Smooth muscle cell (in vitro differentiated cells): ENCODE data around the gene GCK. TPM values are rescaled to one million over a fixed set of nuclear protein-coding genes. Genes with fewer than 3 reads are reported as not detected.

Experiments used
- DNase-seq: peaks from one replicate; lab custom pipeline; 2025; ENCODE audit not compliant: unreplicated experiment; lab: John Stamatoyannopoulos, UW
- H2AFZ ChIP-seq: fragments of 200-600 bp; sonication (generic); 2 replicates; pipeline ENCODE4 v1.6.0; 2016; ENCODE audit warnings: antibody characterized with exemption, low read depth, mild to moderate bottlenecking
- H3F3A ChIP-seq: fragments of 200-600 bp; sonication (generic); 2 replicates; pipeline ENCODE4 v1.6.0; 2017; ENCODE audit warnings: antibody characterized with exemption, low read depth
- H3K27ac ChIP-seq: fragments of 200-600 bp; sonication (generic); 2 replicates; pipeline ENCODE4 v1.5.1; 2016; ENCODE audit warnings: low read depth, mild to moderate bottlenecking
- H3K27me3 ChIP-seq: fragments of 200-600 bp; sonication (generic); 2 replicates; pipeline ENCODE4 v1.6.1; 2016; ENCODE audit warnings: low read depth, mild to moderate bottlenecking
- H3K36me3 ChIP-seq: fragments of 200-600 bp; sonication (generic); 2 replicates; pipeline ENCODE4 v1.5.1; 2016; ENCODE audit warnings: low read depth
- H3K4me1 ChIP-seq: fragments of 200-600 bp; sonication (generic); 2 replicates; pipeline ENCODE4 v1.5.1; 2016; ENCODE audit warnings: low read depth
- H3K4me2 ChIP-seq: fragments of 200-600 bp; sonication (generic); 2 replicates; pipeline ENCODE4 v1.6.0; 2016; ENCODE audit warnings: mild to moderate bottlenecking
- H3K4me3 ChIP-seq: fragments of 200-600 bp; sonication (generic); 2 replicates; pipeline ENCODE4 v1.5.1; 2016; ENCODE audit warnings: mild to moderate bottlenecking
- H3K79me2 ChIP-seq: fragments of 200-600 bp; sonication (generic); 2 replicates; pipeline ENCODE4 v1.6.0; 2016; ENCODE audit warnings: low read depth, mild to moderate bottlenecking
- H3K9ac ChIP-seq: fragments of 200-600 bp; sonication (generic); 2 replicates; pipeline ENCODE4 v1.6.0; 2016; ENCODE audit warnings: low read depth
- H3K9me3 ChIP-seq: fragments of 200-600 bp; sonication (generic); replicated peaks from 2 replicates; pipeline ENCODE4 v1.5.1; 2016; ENCODE audit warnings: low read depth
- H4K20me1 ChIP-seq: fragments of 200-600 bp; sonication (generic); 2 replicates; pipeline ENCODE4 v1.6.0; 2016; ENCODE audit warnings: low read depth
- WGBS: methylation state at CpG from one replicate; pipeline ENCODE4 v1.1.7; 2016; ENCODE audit warnings: low lambda C conversion rate; 5-methylcytosine and 5-hydroxymethylcytosine counted together
- polyA plus RNA-seq: library from polyadenylated mRNA; unstranded; fragments of >200 nt; fragmentation: Nextera tagmentation; extraction: Ambion mirVana; gene quantifications from 2 replicates; pipeline ENCODE4 v1.2.1, GENCODE V29; 2016
- total RNA-seq: library from RNA; depleted of rRNA; stranded (reverse); fragments of >200 nt; gene quantifications from 2 replicates; pipeline ENCODE4 v1.2.3, GENCODE V29; 2014
- TF ChIP-seq, protein P1 (sequence below): fragments of 200-600 bp; sonication (generic); IDR thresholded peaks from 2 replicates; pipeline ENCODE4 v1.5.1; 2017; ENCODE audit warnings: borderline replicate concordance, mild to moderate bottlenecking, antibody characterized with exemption; ENCODE audit not compliant: insufficient read depth, poor library complexity, severe bottlenecking

GCK gene
- total and polyA plus RNA-seq, 2 experiments from 2014 or later, result 1.6 to 5.5 TPM

DNA sequence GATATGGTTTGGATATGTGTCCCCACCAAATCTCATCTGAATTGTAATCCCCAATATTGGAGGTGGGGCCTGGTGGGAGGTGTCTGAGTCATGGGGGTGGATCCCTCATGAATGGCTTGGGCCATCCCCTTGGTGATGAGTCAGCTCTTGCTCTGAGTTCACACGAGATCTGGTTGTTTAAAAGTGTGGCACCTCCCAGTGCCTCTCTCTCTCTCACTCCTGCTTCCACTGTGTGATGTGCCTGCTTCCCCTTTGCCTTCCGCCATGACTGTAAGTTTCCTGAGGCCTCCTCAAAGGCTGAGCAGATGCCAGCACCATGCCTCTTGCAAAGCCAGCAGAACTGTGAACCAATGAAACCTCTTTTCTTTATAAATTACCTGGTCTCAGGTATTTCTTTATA is 4.8 kb upstream of the GCK start:
- Histone ChIP-seq H3K4me3 (no peak overlapping the region), H3K27me3 (no peaks in the 10 kb centered on the region), H2AFZ (no peak overlapping the region), H3K36me3 (no peaks in the 10 kb centered on the region), H3F3A (no peaks in the 10 kb centered on the region), H3K79me2 (no peaks in the 10 kb centered on the region), H3K9me3 (no peaks in the 10 kb centered on the region), H3K4me1 (no peaks in the 10 kb centered on the region), H3K27ac (no peak overlapping the region), H3K9ac (no peak overlapping the region), H3K4me2 (no peak overlapping the region), H4K20me1 (no peaks in the 10 kb centered on the region)
- WGBS, result 50% methylated on average over 2 of the region's 2 CpGs
- TF ChIP-seq, protein P1, sequence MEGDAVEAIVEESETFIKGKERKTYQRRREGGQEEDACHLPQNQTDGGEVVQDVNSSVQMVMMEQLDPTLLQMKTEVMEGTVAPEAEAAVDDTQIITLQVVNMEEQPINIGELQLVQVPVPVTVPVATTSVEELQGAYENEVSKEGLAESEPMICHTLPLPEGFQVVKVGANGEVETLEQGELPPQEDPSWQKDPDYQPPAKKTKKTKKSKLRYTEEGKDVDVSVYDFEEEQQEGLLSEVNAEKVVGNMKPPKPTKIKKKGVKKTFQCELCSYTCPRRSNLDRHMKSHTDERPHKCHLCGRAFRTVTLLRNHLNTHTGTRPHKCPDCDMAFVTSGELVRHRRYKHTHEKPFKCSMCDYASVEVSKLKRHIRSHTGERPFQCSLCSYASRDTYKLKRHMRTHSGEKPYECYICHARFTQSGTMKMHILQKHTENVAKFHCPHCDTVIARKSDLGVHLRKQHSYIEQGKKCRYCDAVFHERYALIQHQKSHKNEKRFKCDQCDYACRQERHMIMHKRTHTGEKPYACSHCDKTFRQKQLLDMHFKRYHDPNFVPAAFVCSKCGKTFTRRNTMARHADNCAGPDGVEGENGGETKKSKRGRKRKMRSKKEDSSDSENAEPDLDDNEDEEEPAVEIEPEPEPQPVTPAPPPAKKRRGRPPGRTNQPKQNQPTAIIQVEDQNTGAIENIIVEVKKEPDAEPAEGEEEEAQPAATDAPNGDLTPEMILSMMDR, result no peak
- DNase-seq, result no peak

DNA sequence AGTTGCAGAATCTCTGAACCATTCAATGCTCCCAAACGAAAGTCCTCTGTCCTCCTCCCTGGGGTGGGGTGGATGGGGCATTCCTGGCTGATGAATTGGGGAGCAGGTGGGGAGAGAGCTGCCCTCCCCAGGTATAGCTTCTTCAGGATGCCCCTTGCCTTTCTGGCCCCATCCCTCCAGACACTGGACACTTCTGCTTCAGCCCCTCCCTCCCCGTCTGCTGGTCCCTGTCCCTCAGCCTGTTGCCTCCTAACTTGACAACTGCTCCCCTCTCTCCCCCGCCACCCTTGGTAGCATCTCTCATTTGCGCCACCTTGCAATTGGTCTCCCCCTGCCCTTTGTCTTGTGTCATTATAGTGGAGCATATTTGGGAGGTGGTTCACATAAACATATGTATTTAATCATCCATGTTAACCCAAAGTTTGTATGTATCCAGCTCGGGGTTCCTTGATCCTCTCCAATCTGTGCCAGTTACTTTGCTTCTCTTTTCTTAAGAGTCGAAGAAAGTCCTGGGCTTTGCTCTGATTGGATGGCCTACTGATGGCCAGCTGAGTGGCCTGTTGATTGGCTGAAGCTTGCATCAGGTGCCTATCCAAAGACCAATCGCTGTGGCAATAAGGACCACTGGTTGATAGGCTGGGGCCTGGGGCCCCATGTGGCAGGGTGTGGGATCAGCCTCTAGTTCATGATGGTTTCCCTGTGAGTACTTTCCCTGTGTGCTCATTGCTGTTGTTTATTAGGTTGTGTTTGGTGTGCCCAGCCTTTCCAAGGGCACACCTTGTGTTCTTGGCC is 4.0 kb upstream of the GCK start:
- no peaks in the 10 kb centered on the region for H3K4me1 ChIP-seq
- no peaks in the 10 kb centered on the region for H3F3A ChIP-seq
- no peak overlapping the region for H2AFZ ChIP-seq
- DNase-seq, result no peak
- no peaks in the 10 kb centered on the region for H3K9me3 ChIP-seq
- no peak overlapping the region for H3K4me3 ChIP-seq
- no peak overlapping the region for H3K27ac ChIP-seq
- H3K79me2 ChIP-seq, result no peaks in the 10 kb centered on the region
- TF ChIP-seq, protein P1, result no peak
- H4K20me1 ChIP-seq, result no peaks in the 10 kb centered on the region
- no peaks in the 10 kb centered on the region for H3K36me3 ChIP-seq
- H3K9ac ChIP-seq, result no peak overlapping the region
- no peak overlapping the region for H3K4me2 ChIP-seq
- 86% methylated on average over 7 of the region's 7 CpGs for whole genome bisulfite sequencing
- H3K27me3 ChIP-seq, result no peaks in the 10 kb centered on the region

DNA sequence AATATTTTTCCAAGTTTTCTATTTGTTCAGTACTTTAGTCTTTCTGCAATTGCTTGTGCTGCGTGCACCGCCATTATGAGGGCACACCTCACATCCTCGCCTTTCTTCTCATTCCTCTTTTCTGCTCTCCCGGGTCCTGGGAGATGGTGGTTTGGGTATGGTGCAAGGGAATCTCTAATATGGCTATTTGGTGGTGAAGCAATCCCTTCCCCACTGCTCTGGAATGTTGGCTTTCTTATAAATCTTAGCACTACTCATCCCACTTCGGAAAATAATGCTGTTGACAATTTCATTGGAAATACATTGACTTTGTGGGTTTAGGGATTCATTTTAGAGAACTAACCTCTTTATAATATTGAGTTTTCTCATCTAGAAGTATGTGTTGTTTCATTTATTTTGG is 1.9 kb upstream of the GCK start:
- H3K27me3 ChIP-seq, result no peaks in the 10 kb centered on the region
- H4K20me1 ChIP-seq, result no peaks in the 10 kb centered on the region
- H3F3A ChIP-seq, result no peaks in the 10 kb centered on the region
- no peak overlapping the region for H3K27ac ChIP-seq
- DNase-seq, result no peak
- H3K9ac ChIP-seq, result no peak overlapping the region
- H3K4me2 ChIP-seq, result no peak overlapping the region
- 90% methylated on average over 5 of the region's 5 CpGs for WGBS
- no peak overlapping the region for H3K4me3 ChIP-seq
- H3K4me1 ChIP-seq, result no peaks in the 10 kb centered on the region
- no peaks in the 10 kb centered on the region for H3K9me3 ChIP-seq
- no peaks in the 10 kb centered on the region for H3K36me3 ChIP-seq
- no peak overlapping the region for H2AFZ ChIP-seq
- H3K79me2 ChIP-seq, result no peaks in the 10 kb centered on the region
- TF ChIP-seq, protein P1, result no peak
